SU-DHL-6 (cell line): ENCODE data around the gene KCNIP3.

Experiments
- H2AFZ ChIP-seq: fragments of 200-600 bp; sonication (generic); 2 replicates; pipeline ENCODE4 v1.6.1; 2014; ENCODE audit warnings: low read depth, mild to moderate bottlenecking, moderate library complexity, mixed read lengths, antibody characterized with exemption, low read length; ENCODE audit not compliant: severe bottlenecking
- H3F3A ChIP-seq: fragments of 200-600 bp; shearing (Covaris generic); 2 replicates; pipeline ENCODE4 v1.6.0; 2016; ENCODE audit warnings: antibody characterized with exemption, mild to moderate bottlenecking; ENCODE audit not compliant: insufficient read depth
- H3K27ac ChIP-seq: fragments of 200-600 bp; sonication (generic); 2 replicates; pipeline ENCODE4 v1.5.1; 2016; ENCODE audit warnings: low read depth, mild to moderate bottlenecking, low read length, moderate library complexity, mixed read lengths
- H3K27me3 ChIP-seq: fragments of 200-600 bp; sonication (generic), shearing (Covaris generic); 2 replicates; pipeline ENCODE4 v1.6.0; 2014; ENCODE audit warnings: mild to moderate bottlenecking, low read length
- H3K36me3 ChIP-seq: fragments of 200-600 bp; sonication (generic); 2 replicates; pipeline ENCODE4 v1.6.1; 2014; ENCODE audit warnings: mild to moderate bottlenecking, low read length, mixed read lengths
- H3K4me2 ChIP-seq: fragments of 300-600, 200-600 bp; shearing (Covaris generic), sonication (generic); 2 replicates; pipeline ENCODE4 v1.6.0; 2014; ENCODE audit warnings: low read length, low read depth, mild to moderate bottlenecking; ENCODE audit not compliant: poor library complexity, severe bottlenecking
- H3K4me3 ChIP-seq: fragments of 200-600 bp; sonication (generic); 2 replicates; pipeline ENCODE4 v1.5.1; 2014; ENCODE audit warnings: antibody characterized with exemption, low read length, mild to moderate bottlenecking, mixed read lengths; ENCODE audit not compliant: insufficient read depth, poor library complexity, severe bottlenecking
- H3K79me2 ChIP-seq: fragments of 200-600 bp; sonication (generic); 2 replicates; pipeline ENCODE4 v1.6.1; 2014; ENCODE audit warnings: mild to moderate bottlenecking, low read length, moderate library complexity; ENCODE audit not compliant: insufficient read depth
- H3K9ac ChIP-seq: fragments of 200-600 bp; sonication (generic); 2 replicates; pipeline ENCODE4 v1.7.0; 2014; ENCODE audit warnings: mild to moderate bottlenecking, low read length
- H3K9me2 ChIP-seq: fragments of 200-600 bp; sonication (generic); replicated peaks from 2 replicates; pipeline ENCODE4 v1.6.1; 2014; ENCODE audit warnings: low read length; ENCODE audit not compliant: insufficient read depth
- H3K9me3 ChIP-seq: fragments of 200-600 bp; sonication (generic); 2 replicates; pipeline ENCODE4 v1.6.1; 2014; ENCODE audit warnings: low read length, mixed read lengths; ENCODE audit not compliant: insufficient read depth
- H4K20me1 ChIP-seq: fragments of 200-600 bp; sonication (generic); 2 replicates; pipeline ENCODE4 v1.6.1; 2014; ENCODE audit warnings: low read depth, mild to moderate bottlenecking, antibody characterized with exemption, low read length, moderate library complexity, mixed read lengths
- CTCF ChIP-seq: fragments of 200-600 bp; sonication (generic); IDR thresholded peaks from one replicate; pipeline ENCODE4 v1.5.1; 2017; ENCODE audit warnings: antibody characterized with exemption, mild to moderate bottlenecking, low read length, moderate library complexity; ENCODE audit not compliant: insufficient read depth, poor library complexity, severe bottlenecking
- EZH2phosphoT487 ChIP-seq: fragments of 200-600 bp; sonication (generic), shearing (Covaris generic); conservative IDR thresholded peaks from 2 replicates; pipeline ENCODE4 v1.6.1; 2018; ENCODE audit warnings: mild to moderate bottlenecking, antibody characterized with exemption, low read length, moderate library complexity, mixed read lengths

Gene KCNIP3

GRCh38 chr2:95374451-95374920 lies 77.3 kb downstream of the KCNIP3 start:
- Histone ChIP-seq H3K36me3 (no peaks in the 10 kb centered on the region), H2AFZ (no peak overlapping the region), H3F3A (no peaks in the 10 kb centered on the region), H3K79me2 (no peaks in the 10 kb centered on the region), H3K4me3 (no peak overlapping the region), H3K27ac (no peak overlapping the region), H3K9me2 (no peaks in the 10 kb centered on the region), H3K4me2 (no peak overlapping the region), H3K9me3 (no peaks in the 10 kb centered on the region), H4K20me1 (no peaks in the 10 kb centered on the region), H3K27me3 (no peaks in the 10 kb centered on the region), H3K9ac (no peak overlapping the region)
- TF ChIP-seq CTCF (no peak), EZH2phosphoT487 (no peak)

GRCh38 chr2:95374921-95375471 lies 77.8 kb downstream of the KCNIP3 start:
- Histone ChIP-seq H3K4me3 (no peak overlapping the region), H3K9ac (no peak overlapping the region), H4K20me1 (no peaks in the 10 kb centered on the region), H3K27ac (no peak overlapping the region), H3K4me2 (no peak overlapping the region), H3K9me2 (no peaks in the 10 kb centered on the region), H2AFZ (no peak overlapping the region), H3K79me2 (no peaks in the 10 kb centered on the region), H3K36me3 (no peaks in the 10 kb centered on the region), H3K27me3 (no peaks in the 10 kb centered on the region), H3K9me3 (no peaks in the 10 kb centered on the region), H3F3A (no peaks in the 10 kb centered on the region)
- TF ChIP-seq EZH2phosphoT487 (no peak), CTCF (no peak)

GRCh38 chr2:95375532-95376150 lies 78.5 kb downstream of the KCNIP3 start:
- H3K27ac ChIP-seq: no peak overlapping the region
- H2AFZ ChIP-seq: no peak overlapping the region
- TF ChIP-seq CTCF (no peak), EZH2phosphoT487 (no peak)
- no peaks in the 10 kb centered on the region for H3F3A ChIP-seq
- H3K9me2 ChIP-seq: no peaks in the 10 kb centered on the region
- H3K36me3 ChIP-seq: no peaks in the 10 kb centered on the region
- H3K27me3 ChIP-seq: no peaks in the 10 kb centered on the region
- no peak overlapping the region for H3K9ac ChIP-seq
- H3K4me3 ChIP-seq: no peak overlapping the region
- H4K20me1 ChIP-seq: no peaks in the 10 kb centered on the region
- H3K4me2 ChIP-seq: no peak overlapping the region
- no peaks in the 10 kb centered on the region for H3K79me2 ChIP-seq
- no peaks in the 10 kb centered on the region for H3K9me3 ChIP-seq
